HCT116 (cell line): Measurements from ENCODE around the gene AIMP1. TPM values are rescaled to one million over a fixed set of nuclear protein-coding genes. Genes with fewer than 3 reads are reported as not detected.

Source experiments
- ATAC-seq: fragments of 200-7000 bp; cut with Tn5 transposase; 2 replicates; pipeline ENCODE4 v1.9.1; 2020; ENCODE audit warnings: mild to moderate bottlenecking, moderate library complexity
- BruUV-seq: library from RNA; stranded (reverse); fragments of 400-500 nt; replicated peaks from 2 replicates; lab custom pipeline; 2021; lab: Mats Ljungman, UMichigan
- CTCF ChIA-PET: fragments of 300-600 bp; sonication (Branson Sonifier 250); formaldehyde crosslinking; loops from one replicate; lab custom pipeline; 2021; ENCODE audit warnings: antibody characterized with exemption; lab: Charles Lee
- POLR2A ChIA-PET: fragments of 300-600, 350-600 bp; sonication (Branson Sonifier 250); formaldehyde crosslinking; loops from one replicate; lab custom pipeline; 2021; ENCODE audit warnings: antibody characterized with exemption; lab: Charles Lee
- RAD21 ChIA-PET, 2 experiments: fragments of 300-600 bp; sonication (Branson Sonifier 250); formaldehyde crosslinking; loops; one replicate each; lab custom pipeline; 2023; ENCODE audit warnings: low total read pairs in 2 of 2; ENCODE audit not compliant: uncharacterized antibody in 2 of 2, unreplicated experiment in 2 of 2, low non-redundant PET in 1 of 2; lab: Charles Lee
- DNase-seq: peaks from one replicate; pipeline ENCODE4 v3.0.0-alpha.2; 2010; ENCODE audit warnings: low read depth, low spot score
- H2AFZ ChIP-seq: fragments of 200-600 bp; shearing (Covaris generic), sonication (generic); 2 replicates; pipeline ENCODE4 v1.6.1; 2017; ENCODE audit warnings: low read depth, mixed run types, mixed read lengths, antibody characterized with exemption, low read length; ENCODE audit not compliant: poor library complexity, severe bottlenecking
- H3K27ac ChIP-seq: 2 replicates; pipeline ENCODE4 v1.5.1; 2012; ENCODE audit warnings: low read depth, low read length
- H3K27me3 ChIP-seq: fragments of 200-600 bp; sonication (generic); 2 replicates; pipeline ENCODE4 v1.6.1; 2016; ENCODE audit warnings: mixed run types, low read length, mixed read lengths; ENCODE audit not compliant: insufficient read depth
- H3K36me3 ChIP-seq, 2 experiments: fragments of 200-500 bp in 1 of 2; fragments of 200-600 bp in 1 of 2; sonication (Bioruptor generic) in 1 of 2; sonication (generic) in 1 of 2; 2 replicates each; pipeline versions ENCODE4 v1.5.1 to v1.6.1; 2014 to 2016; ENCODE audit warnings: low read length in 2 of 2, inconsistent platforms in 1 of 2, mixed read lengths in 1 of 2, mixed run types in 1 of 2; ENCODE audit not compliant: insufficient read depth in 2 of 2, control insufficient read depth in 1 of 2
- H3K4me1 ChIP-seq, 2 experiments: fragments of 200-600 bp in 1 of 2; sonication (generic) in 1 of 2; 2 replicates each; pipeline versions ENCODE4 v1.5.1 to v1.6.1; 2012 to 2017; ENCODE audit warnings: low read length in 2 of 2, inconsistent platforms in 1 of 2, mild to moderate bottlenecking in 1 of 2, mixed read lengths in 1 of 2, mixed run types in 1 of 2, moderate library complexity in 1 of 2; ENCODE audit not compliant: insufficient read depth in 2 of 2, control insufficient read depth in 1 of 2
- H3K4me2 ChIP-seq: fragments of 200-600 bp; sonication (generic); 2 replicates; pipeline ENCODE4 v1.6.1; 2017; ENCODE audit warnings: mixed run types, low read length, mixed read lengths
- H3K4me3 ChIP-seq, 2 experiments: fragments of 200-600 bp in 1 of 2; sonication (generic) in 1 of 2; replicated peaks in 1 of 2; 2 replicates each; pipeline ENCODE4 v1.5.1; 2011 to 2016; ENCODE audit warnings: low read length in 2 of 2, control low read depth in 1 of 2, low read depth in 1 of 2, mild to moderate bottlenecking in 1 of 2, mixed read lengths in 1 of 2, mixed run types in 1 of 2
- H3K79me2 ChIP-seq: fragments of 200-600 bp; sonication (generic); 2 replicates; pipeline ENCODE4 v1.6.1; 2017; ENCODE audit warnings: mild to moderate bottlenecking, mixed run types, low read length, moderate library complexity, mixed read lengths; ENCODE audit not compliant: insufficient read depth
- H3K9ac ChIP-seq: fragments of 200-600 bp; sonication (generic); 2 replicates; pipeline ENCODE4 v1.6.1; 2016; ENCODE audit warnings: low read length, mixed read lengths
- H3K9me2 ChIP-seq: fragments of 200-600 bp; sonication (generic), shearing (Covaris generic); 2 replicates; pipeline ENCODE4 v1.6.1; 2017; ENCODE audit warnings: mixed run types, mild to moderate bottlenecking, moderate library complexity; ENCODE audit not compliant: insufficient read depth
- H3K9me3 ChIP-seq, 2 experiments: fragments of 200-500 bp in 1 of 2; fragments of 200-600 bp in 1 of 2; sonication (Bioruptor generic) in 1 of 2; sonication (generic) in 1 of 2; 2 replicates each; pipeline ENCODE4 v1.6.1; 2014 to 2017; ENCODE audit warnings: low read length in 2 of 2, mixed read lengths in 2 of 2, inconsistent platforms in 1 of 2, low read depth in 1 of 2, mild to moderate bottlenecking in 1 of 2, mixed run types in 1 of 2, moderate library complexity in 1 of 2; ENCODE audit not compliant: control insufficient read depth in 1 of 2, insufficient read depth in 1 of 2
- H4K20me1 ChIP-seq: fragments of 200-600 bp; sonication (generic), shearing (Covaris generic); 2 replicates; pipeline ENCODE4 v1.6.1; 2017; ENCODE audit warnings: mixed run types, mild to moderate bottlenecking, moderate library complexity; ENCODE audit not compliant: insufficient read depth
- CBX3 ChIP-seq: IDR thresholded peaks from 2 replicates; pipeline ENCODE4 v1.6.1; 2012; ENCODE audit warnings: low read depth
- CEBPB ChIP-seq: IDR thresholded peaks from 2 replicates; pipeline ENCODE4 v1.6.1; 2012; ENCODE audit warnings: low read depth
- EGR1 ChIP-seq: IDR thresholded peaks from 2 replicates; pipeline ENCODE4 v1.6.1; 2012; ENCODE audit warnings: low read depth
- ELF1 ChIP-seq: IDR thresholded peaks from 2 replicates; pipeline ENCODE4 v1.6.1; 2012; ENCODE audit warnings: low read depth, borderline replicate concordance
- EZH2phosphoT487 ChIP-seq: fragments of 200-600 bp; IDR thresholded peaks from 2 replicates; pipeline ENCODE4 v1.6.1; 2018; ENCODE audit warnings: antibody characterized with exemption, borderline replicate concordance
- POLR2AphosphoS5 ChIP-seq: IDR thresholded peaks from 2 replicates; pipeline ENCODE4 v1.6.1; 2011; ENCODE audit warnings: mild to moderate bottlenecking, low read depth, low read length, moderate library complexity
- SIN3A ChIP-seq: IDR thresholded peaks from 2 replicates; pipeline ENCODE4 v1.6.1; 2012; ENCODE audit warnings: low read depth
- SP1 ChIP-seq: IDR thresholded peaks from 2 replicates; pipeline ENCODE4 v1.6.1; 2012; ENCODE audit warnings: low read depth
- TCF7L2 ChIP-seq: IDR thresholded peaks from 2 replicates; pipeline ENCODE4 v1.7.0; 2011; ENCODE audit warnings: borderline replicate concordance, inconsistent platforms; ENCODE audit not compliant: insufficient read depth, insufficient read length; ENCODE audit errors: extremely low read depth
- ZFX ChIP-seq: fragments of 450-650 bp; IDR thresholded peaks from 2 replicates; pipeline ENCODE4 v1.6.1; 2017
- intact Hi-C: fragments of 100-400 bp; cut with micrococcal nuclease; formaldehyde crosslinking; loops from 2 replicates; pipeline ENCODE4 v1.10.0; 2022
- total RNA-seq: library from RNA; stranded (reverse); gene quantifications from one replicate; pipeline ENCODE4 v1.2.1, GENCODE V29; 2021; ENCODE audit not compliant: unreplicated experiment
- TF ChIP-seq, protein P1 (sequence below): IDR thresholded peaks from 2 replicates; pipeline ENCODE4 v1.6.1; 2011; ENCODE audit warnings: mild to moderate bottlenecking, low read length, moderate library complexity; ENCODE audit not compliant: insufficient replicate concordance; ENCODE audit errors: extremely low read depth
- TF ChIP-seq, protein P2 (sequence below): IDR thresholded peaks from 2 replicates; pipeline ENCODE4 v1.6.1; 2012

AIMP1 gene
- total RNA-seq, 1 experiment from 2014 or later = 67.4 TPM

GRCh38 chr4:106347167-106347566 lies 30.8 kb downstream of the AIMP1 start (continued):
- TF ChIP-seq, protein P1, sequence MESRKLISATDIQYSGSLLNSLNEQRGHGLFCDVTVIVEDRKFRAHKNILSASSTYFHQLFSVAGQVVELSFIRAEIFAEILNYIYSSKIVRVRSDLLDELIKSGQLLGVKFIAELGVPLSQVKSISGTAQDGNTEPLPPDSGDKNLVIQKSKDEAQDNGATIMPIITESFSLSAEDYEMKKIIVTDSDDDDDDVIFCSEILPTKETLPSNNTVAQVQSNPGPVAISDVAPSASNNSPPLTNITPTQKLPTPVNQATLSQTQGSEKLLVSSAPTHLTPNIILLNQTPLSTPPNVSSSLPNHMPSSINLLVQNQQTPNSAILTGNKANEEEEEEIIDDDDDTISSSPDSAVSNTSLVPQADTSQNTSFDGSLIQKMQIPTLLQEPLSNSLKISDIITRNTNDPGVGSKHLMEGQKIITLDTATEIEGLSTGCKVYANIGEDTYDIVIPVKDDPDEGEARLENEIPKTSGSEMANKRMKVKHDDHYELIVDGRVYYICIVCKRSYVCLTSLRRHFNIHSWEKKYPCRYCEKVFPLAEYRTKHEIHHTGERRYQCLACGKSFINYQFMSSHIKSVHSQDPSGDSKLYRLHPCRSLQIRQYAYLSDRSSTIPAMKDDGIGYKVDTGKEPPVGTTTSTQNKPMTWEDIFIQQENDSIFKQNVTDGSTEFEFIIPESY = no peak
- TF ChIP-seq POLR2AphosphoS5 = no peak
- no peak for TF ChIP-seq ZFX
- no peak for TF ChIP-seq SIN3A

DNA sequence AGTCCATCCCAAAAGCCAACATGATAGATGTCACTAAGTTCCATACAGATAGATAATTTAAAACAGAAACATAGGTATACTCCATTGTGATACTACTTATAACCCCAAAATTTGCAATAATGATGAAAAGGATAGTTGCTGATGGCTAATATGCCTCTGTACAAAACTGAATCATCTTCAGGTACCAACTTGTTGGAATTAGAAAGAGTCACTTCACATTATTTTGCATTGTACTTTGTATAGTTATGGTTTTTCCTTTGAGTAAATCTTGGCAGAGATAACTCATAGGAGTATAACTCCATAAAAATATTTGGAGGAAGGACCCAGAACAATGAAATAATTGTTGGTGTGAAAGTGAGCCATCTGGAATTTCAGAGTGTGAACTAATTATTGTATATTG lies 34.7 kb downstream of the AIMP1 start:
- no peak for DNase-seq
- Histone ChIP-seq H3K27me3 (no peaks in the 10 kb centered on the region), H3K36me3 (peaks cover 9 to 19% of the 10 kb centered on the region in 2 experiments; a peak in 3 of 4 replicates), H3K27ac (no peak overlapping the region), H3K4me3 (no peak overlapping the region), H4K20me1 (no peaks in the 10 kb centered on the region), H3K9ac (no peak overlapping the region), H3K79me2 (peaks cover 5% of the 10 kb centered on the region; the same call in 1 of the 2 replicates), H3K9me2 (no peaks in the 10 kb centered on the region), H3K4me2 (no peak overlapping the region), H3K9me3 (no peaks in the 10 kb centered on the region), H2AFZ (no peak overlapping the region), H3K4me1 (no peaks in the 10 kb centered on the region)
- ChIA-PET POLR2A (no interaction called here), CTCF (interaction anchor here (1.0 kb wide), 1 partner anchor 23 kb away, joined by 3 read pairs; no protein-coding TSS in a partner anchor), RAD21 (no interaction called here)
- no peak for ATAC-seq
- TF ChIP-seq EZH2phosphoT487 = no peak
- no peak for TF ChIP-seq CEBPB
- TF ChIP-seq POLR2AphosphoS5 = no peak
- no peak for TF ChIP-seq SIN3A
- TF ChIP-seq TCF7L2 = no peak
- no peak for TF ChIP-seq EGR1
- no peak for TF ChIP-seq ZFX
- TF ChIP-seq, protein P2, sequence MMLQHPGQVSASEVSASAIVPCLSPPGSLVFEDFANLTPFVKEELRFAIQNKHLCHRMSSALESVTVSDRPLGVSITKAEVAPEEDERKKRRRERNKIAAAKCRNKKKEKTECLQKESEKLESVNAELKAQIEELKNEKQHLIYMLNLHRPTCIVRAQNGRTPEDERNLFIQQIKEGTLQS = no peak
- TF ChIP-seq SP1 = no peak
- TF ChIP-seq CBX3 = no peak
- TF ChIP-seq ELF1 = no peak
- no TSS peak for BruUV-seq
- intact Hi-C loops = no loop called here
